Measurements from ENCODE around the gene CXCL16. TPM values are rescaled to one million over a fixed set of nuclear protein-coding genes. Genes with fewer than 3 reads are reported as not detected.
A peak's percentile ranks its signal among the peaks of the same experiment; 100 is the strongest.

The CXCL16 gene
- total RNA-seq, 2 donors from 2014 or later = 3.6 to 27.5 TPM

- no peak for TF ChIP-seq POLR2A (IDR thresholded peaks at IDR 0.05)
- TF ChIP-seq, protein P1, sequence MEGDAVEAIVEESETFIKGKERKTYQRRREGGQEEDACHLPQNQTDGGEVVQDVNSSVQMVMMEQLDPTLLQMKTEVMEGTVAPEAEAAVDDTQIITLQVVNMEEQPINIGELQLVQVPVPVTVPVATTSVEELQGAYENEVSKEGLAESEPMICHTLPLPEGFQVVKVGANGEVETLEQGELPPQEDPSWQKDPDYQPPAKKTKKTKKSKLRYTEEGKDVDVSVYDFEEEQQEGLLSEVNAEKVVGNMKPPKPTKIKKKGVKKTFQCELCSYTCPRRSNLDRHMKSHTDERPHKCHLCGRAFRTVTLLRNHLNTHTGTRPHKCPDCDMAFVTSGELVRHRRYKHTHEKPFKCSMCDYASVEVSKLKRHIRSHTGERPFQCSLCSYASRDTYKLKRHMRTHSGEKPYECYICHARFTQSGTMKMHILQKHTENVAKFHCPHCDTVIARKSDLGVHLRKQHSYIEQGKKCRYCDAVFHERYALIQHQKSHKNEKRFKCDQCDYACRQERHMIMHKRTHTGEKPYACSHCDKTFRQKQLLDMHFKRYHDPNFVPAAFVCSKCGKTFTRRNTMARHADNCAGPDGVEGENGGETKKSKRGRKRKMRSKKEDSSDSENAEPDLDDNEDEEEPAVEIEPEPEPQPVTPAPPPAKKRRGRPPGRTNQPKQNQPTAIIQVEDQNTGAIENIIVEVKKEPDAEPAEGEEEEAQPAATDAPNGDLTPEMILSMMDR (IDR thresholded peaks at IDR 0.05) = no peak
- H3K9me3 ChIP-seq = no peaks in the 10 kb centered on the region
- no peaks in the 10 kb centered on the region for H3K27me3 ChIP-seq
- intact Hi-C loops (cut with DNase I) = no loop called here
- H3K4me1 ChIP-seq = peaks cover 41% of the 10 kb centered on the region
- DNase-seq (no peak), ATAC-seq (no peak)
- peak overlapping the region in 1 of 4 donors; percentile 44 for H3K27ac ChIP-seq
- H3K4me3 ChIP-seq = no peak overlapping the region
- WGBS, 2 donors = 75 to 89% methylated on average over 9 of the region's 9 CpGs
- no peaks in the 10 kb centered on the region for H3K36me3 ChIP-seq (replicated peaks in 1 of 2; ENCODE audit: insufficient read depth in 1 of 2, low read depth in 2 of 2)
Observed at GRCh38 chr17:4725646-4726310, 13.9 kb downstream of the CXCL16 start.

GRCh38 chr17:4724650-4725049 lies 15.1 kb downstream of the CXCL16 start:
- Histone ChIP-seq H3K27me3 (no peaks in the 10 kb centered on the region), H3K4me3 (no peak overlapping the region), H3K27ac (no peak overlapping the region), H3K4me1 (peaks cover 48% of the 10 kb centered on the region), H3K9me3 (no peaks in the 10 kb centered on the region), H3K36me3 (replicated peaks in 1 of 2; ENCODE audit: insufficient read depth in 1 of 2, low read depth in 2 of 2) (no peaks in the 10 kb centered on the region)
- intact Hi-C loops (cut with DNase I) = no loop called here
- ATAC-seq (no peak), DNase-seq (no peak)
- WGBS, 2 donors = 77 to 88% methylated on average over 5 of the region's 5 CpGs
- TF ChIP-seq, protein P1 (IDR thresholded peaks at IDR 0.05) = no peak
- TF ChIP-seq POLR2A (IDR thresholded peaks at IDR 0.05) = no peak

DNA sequence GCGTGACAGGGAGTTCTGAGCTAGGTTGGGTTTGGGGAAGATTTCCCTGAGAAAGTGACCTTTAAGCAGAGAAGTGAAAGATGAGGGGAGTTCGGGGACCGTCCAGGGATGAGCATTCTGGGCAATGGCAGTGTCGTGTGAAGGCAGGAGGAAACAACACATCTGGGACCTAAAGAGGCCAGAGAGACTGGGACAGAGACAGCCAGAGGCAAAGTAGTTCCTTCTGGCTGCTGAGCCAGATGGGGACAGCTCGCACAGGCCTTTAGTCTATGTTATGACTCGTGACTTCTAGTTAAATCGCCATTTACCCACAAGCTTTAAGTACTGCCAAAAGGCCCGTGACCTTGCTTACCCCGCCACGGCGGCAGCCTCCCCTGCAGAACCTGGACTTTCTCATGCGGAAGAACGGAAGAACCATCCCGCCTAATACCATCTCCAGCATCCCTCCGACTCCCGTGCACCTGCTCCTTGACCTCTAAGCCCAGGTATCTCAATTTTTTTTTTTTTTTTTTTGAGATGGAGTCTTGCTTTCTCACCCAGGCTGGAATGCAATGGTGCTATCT lies 17.0 kb downstream of the CXCL16 start:
- TF ChIP-seq POLR2A (IDR thresholded peaks at IDR 0.05) = no peak
- TF ChIP-seq, protein P1 (IDR thresholded peaks at IDR 0.05) = no peak
- Histone ChIP-seq H3K27me3 (no peaks in the 10 kb centered on the region), H3K36me3 (replicated peaks in 1 of 2; ENCODE audit: insufficient read depth in 1 of 2, low read depth in 2 of 2) (peaks cover 0 to 1% of the 10 kb centered on the region in 2 donors), H3K9me3 (no peaks in the 10 kb centered on the region), H3K4me3 (no peak overlapping the region), H3K4me1 (peaks cover 39% of the 10 kb centered on the region), H3K27ac (peak overlapping the region in 3 of 4 donors; percentile 79 to 86 (median 86))
- 88 to 90% methylated on average over 16 of the region's 16 CpGs for WGBS, 2 donors
- ATAC-seq = no peak
- no peak for DNase-seq
- intact Hi-C loops (cut with DNase I) = no loop called here

GRCh38 chr17:4721203-4722135 lies 18.3 kb downstream of the CXCL16 start:
- H3K27ac ChIP-seq = peak overlapping the region; percentile 79 to 89 (median 86)
- H3K27me3 ChIP-seq = no peaks in the 10 kb centered on the region
- DNase-seq (peak; percentile 80 to 95 (median 88)), ATAC-seq (peak; percentile 95)
- 27 to 29% methylated on average over 13 to 20 of the region's 20 CpGs for WGBS, 2 donors
- TF ChIP-seq, protein P1 (IDR thresholded peaks at IDR 0.05) = no peak
- peak in 2 of 3 donors; percentile 27 to 34 for TF ChIP-seq POLR2A (IDR thresholded peaks at IDR 0.05)
- no peaks in the 10 kb centered on the region for H3K9me3 ChIP-seq
- no peak overlapping the region for H3K4me3 ChIP-seq
- intact Hi-C loops (cut with DNase I) = no loop called here
- H3K36me3 ChIP-seq (replicated peaks in 1 of 2; ENCODE audit: insufficient read depth in 1 of 2, low read depth in 2 of 2) = peaks cover 0 to 2% of the 10 kb centered on the region in 2 donors
- H3K4me1 ChIP-seq = peaks cover 35% of the 10 kb centered on the region
